ENCODE measurements around the gene GPR3. TPM values are rescaled to one million over a fixed set of nuclear protein-coding genes. Genes with fewer than 3 reads are reported as not detected.
"Not testable (repeated sequence)": the region's sequence is repeated elsewhere in the genome, so short reads cannot be mapped to it uniquely, and the experiment has no call there.

Gene GPR3
- total and polyA plus RNA-seq, 2 donors from 2014 or later = 0.38 to 0.77 TPM

GRCh38 chr1:27405074-27405473, 12.7 kb downstream of the GPR3 start:
- TF ChIP-seq, protein P1, sequence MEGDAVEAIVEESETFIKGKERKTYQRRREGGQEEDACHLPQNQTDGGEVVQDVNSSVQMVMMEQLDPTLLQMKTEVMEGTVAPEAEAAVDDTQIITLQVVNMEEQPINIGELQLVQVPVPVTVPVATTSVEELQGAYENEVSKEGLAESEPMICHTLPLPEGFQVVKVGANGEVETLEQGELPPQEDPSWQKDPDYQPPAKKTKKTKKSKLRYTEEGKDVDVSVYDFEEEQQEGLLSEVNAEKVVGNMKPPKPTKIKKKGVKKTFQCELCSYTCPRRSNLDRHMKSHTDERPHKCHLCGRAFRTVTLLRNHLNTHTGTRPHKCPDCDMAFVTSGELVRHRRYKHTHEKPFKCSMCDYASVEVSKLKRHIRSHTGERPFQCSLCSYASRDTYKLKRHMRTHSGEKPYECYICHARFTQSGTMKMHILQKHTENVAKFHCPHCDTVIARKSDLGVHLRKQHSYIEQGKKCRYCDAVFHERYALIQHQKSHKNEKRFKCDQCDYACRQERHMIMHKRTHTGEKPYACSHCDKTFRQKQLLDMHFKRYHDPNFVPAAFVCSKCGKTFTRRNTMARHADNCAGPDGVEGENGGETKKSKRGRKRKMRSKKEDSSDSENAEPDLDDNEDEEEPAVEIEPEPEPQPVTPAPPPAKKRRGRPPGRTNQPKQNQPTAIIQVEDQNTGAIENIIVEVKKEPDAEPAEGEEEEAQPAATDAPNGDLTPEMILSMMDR (IDR thresholded peaks at IDR 0.05; ENCODE audit: borderline replicate concordance, extremely low read depth, insufficient read depth) = no peak
- Histone ChIP-seq H3K4me3 (ENCODE audit: low read length in 3 of 3) (no peak overlapping the region), H3K36me3 (ENCODE audit: control insufficient read depth in 2 of 3, insufficient read depth in 3 of 3, low read length in 3 of 3) (peaks cover 3 to 16% (median 14%) of the 10 kb centered on the region in 3 donors), H3K9me3 (ENCODE audit: control insufficient read depth in 2 of 3, insufficient read depth in 1 of 3, low read length in 3 of 3) (no peaks in the 10 kb centered on the region), H3K9ac (ENCODE audit: low read length in 3 of 3) (no peak overlapping the region), H3K4me1 (ENCODE audit: control insufficient read depth in 2 of 3, insufficient read depth in 2 of 3, low read depth in 1 of 3, low read length in 3 of 3) (peaks cover 6 to 21% (median 7%) of the 10 kb centered on the region in 3 donors), H3K27ac (ENCODE audit: low read depth in 2 of 2, low read length in 2 of 2) (peak overlapping the region in 1 of 2 donors; percentile 33), H3K27me3 (ENCODE audit: control insufficient read depth, insufficient read depth, low read length) (no peaks in the 10 kb centered on the region)
- peak in 2 of 5 donors; percentile 52 to 82 for DNase-seq
- intact Hi-C loops (cut with DNase I) = no loop called here
- FAIRE-seq = no peak

GRCh38 chr1:27405598-27406361, 13.4 kb downstream of the GPR3 start:
- H3K4me1 ChIP-seq (ENCODE audit: control insufficient read depth in 2 of 3, insufficient read depth in 2 of 3, low read depth in 1 of 3, low read length in 3 of 3) = peaks cover 6 to 19% (median 7%) of the 10 kb centered on the region in 3 donors
- not testable (repeated sequence) for FAIRE-seq

DNA sequence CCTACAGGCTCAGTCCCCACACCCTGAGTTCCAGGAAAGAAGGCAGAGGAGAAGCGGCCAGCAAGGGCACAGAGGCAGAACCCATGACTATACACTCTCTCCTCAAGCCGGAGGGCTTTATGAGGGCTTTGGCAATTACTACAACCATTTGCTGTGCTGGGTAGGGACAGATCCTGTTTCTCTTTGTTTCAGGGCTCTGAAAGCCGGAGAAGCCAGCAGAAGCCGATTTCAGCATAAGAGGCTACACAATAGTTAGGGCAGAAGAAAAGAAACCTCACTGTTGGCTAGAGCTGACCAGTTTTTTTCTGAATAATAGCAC, 13.9 kb downstream of the GPR3 start:
- Histone ChIP-seq H3K4me3 (ENCODE audit: low read length in 3 of 3) (no peak overlapping the region), H3K27ac (ENCODE audit: low read depth in 2 of 2, low read length in 2 of 2) (peak overlapping the region; percentile 29 to 66), H3K36me3 (ENCODE audit: control insufficient read depth in 2 of 3, insufficient read depth in 3 of 3, low read length in 3 of 3) (peaks cover 3 to 29% (median 26%) of the 10 kb centered on the region in 3 donors), H3K9me3 (ENCODE audit: control insufficient read depth in 2 of 3, insufficient read depth in 1 of 3, low read length in 3 of 3) (no peaks in the 10 kb centered on the region), H3K9ac (ENCODE audit: low read length in 3 of 3) (peak overlapping the region in 1 of 3 donors; percentile 44), H3K4me1 (ENCODE audit: control insufficient read depth in 2 of 3, insufficient read depth in 2 of 3, low read depth in 1 of 3, low read length in 3 of 3) (peaks cover 6 to 19% (median 7%) of the 10 kb centered on the region in 3 donors), H3K27me3 (ENCODE audit: control insufficient read depth, insufficient read depth, low read length) (no peaks in the 10 kb centered on the region)
- DNase-seq (peak in 2 of 5 donors; percentile 44 to 51), FAIRE-seq (no peak)
- intact Hi-C loops (cut with DNase I) = no loop called here
- TF ChIP-seq, protein P1 (IDR thresholded peaks at IDR 0.05; ENCODE audit: borderline replicate concordance, extremely low read depth, insufficient read depth) = no peak

More at GRCh38 chr1:27405598-27406361, 13.4 kb downstream of the GPR3 start:
- H3K27me3 ChIP-seq (ENCODE audit: control insufficient read depth, insufficient read depth, low read length); intact Hi-C loops (cut with DNase I); H3K4me3 ChIP-seq (ENCODE audit: low read length in 3 of 3); H3K9me3 ChIP-seq (ENCODE audit: control insufficient read depth in 2 of 3, insufficient read depth in 1 of 3, low read length in 3 of 3): not testable (repeated sequence)
- DNase-seq = peak in 1 of 5 donors; percentile 36
- H3K27ac ChIP-seq (ENCODE audit: low read depth in 2 of 2, low read length in 2 of 2) = peak overlapping the region; percentile 29 to 66
- H3K36me3 ChIP-seq (ENCODE audit: control insufficient read depth in 2 of 3, insufficient read depth in 3 of 3, low read length in 3 of 3) = peaks cover 3 to 23% (median 21%) of the 10 kb centered on the region in 3 donors
- peak overlapping the region in 1 of 3 donors; percentile 44 for H3K9ac ChIP-seq (ENCODE audit: low read length in 3 of 3)

DNA sequence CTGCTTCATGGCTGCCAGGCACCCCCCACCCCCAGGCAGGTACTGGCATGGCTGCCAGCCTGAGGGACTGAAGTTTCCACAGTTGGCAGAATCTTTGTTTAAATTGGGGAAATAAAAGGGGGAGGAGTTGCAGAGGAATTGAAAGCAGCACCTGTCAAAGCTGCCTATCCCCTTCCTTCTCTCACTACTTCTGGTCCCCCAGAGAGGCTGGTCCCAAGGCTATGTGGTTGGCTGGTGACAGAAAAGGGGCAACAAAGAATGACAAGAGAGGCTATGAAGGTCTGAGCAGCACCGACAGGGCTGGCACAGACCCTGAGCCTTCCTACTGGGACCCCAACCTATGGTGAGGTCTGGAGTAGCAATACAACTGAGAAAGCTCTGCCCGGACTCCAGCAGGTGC, 14.4 kb downstream of the GPR3 start:
- H3K27me3 ChIP-seq (ENCODE audit: control insufficient read depth, insufficient read depth, low read length); H3K9me3 ChIP-seq (ENCODE audit: control insufficient read depth in 2 of 3, insufficient read depth in 1 of 3, low read length in 3 of 3); H3K9ac ChIP-seq (ENCODE audit: low read length in 3 of 3); DNase-seq; intact Hi-C loops (cut with DNase I); H3K27ac ChIP-seq (ENCODE audit: low read depth in 2 of 2, low read length in 2 of 2); FAIRE-seq; H3K4me3 ChIP-seq (ENCODE audit: low read length in 3 of 3): not testable (repeated sequence)
- Histone ChIP-seq H3K36me3 (ENCODE audit: control insufficient read depth in 2 of 3, insufficient read depth in 3 of 3, low read length in 3 of 3) (peaks cover 3 to 30% (median 28%) of the 10 kb centered on the region in 3 donors), H3K4me1 (ENCODE audit: control insufficient read depth in 2 of 3, insufficient read depth in 2 of 3, low read depth in 1 of 3, low read length in 3 of 3) (peaks cover 6 to 19% (median 7%) of the 10 kb centered on the region in 3 donors)
